ENCODE measurements around the gene PAN3.

PAN3 gene

DNA sequence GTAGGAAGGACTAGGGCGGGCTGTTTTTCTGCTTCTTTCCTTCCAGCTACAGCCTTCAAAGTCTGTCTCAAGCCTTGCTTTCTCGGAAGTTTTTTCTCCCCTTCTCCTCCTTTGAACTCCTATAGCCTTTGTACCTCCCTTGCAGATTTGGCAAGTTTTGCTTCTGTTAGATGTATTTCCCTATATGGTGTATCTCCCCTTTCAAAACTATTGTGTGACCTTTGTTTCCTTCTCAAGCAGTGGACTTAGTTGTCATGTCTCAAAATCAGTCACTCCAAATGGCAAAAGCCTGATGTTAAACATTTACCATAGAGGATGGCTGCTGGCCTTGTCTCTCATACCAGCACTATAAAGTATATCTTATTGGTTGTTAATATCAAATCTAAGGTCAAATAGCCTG lies 203.9 kb downstream of the PAN3 start (continued):
- TF ChIP-seq, protein P1, sequence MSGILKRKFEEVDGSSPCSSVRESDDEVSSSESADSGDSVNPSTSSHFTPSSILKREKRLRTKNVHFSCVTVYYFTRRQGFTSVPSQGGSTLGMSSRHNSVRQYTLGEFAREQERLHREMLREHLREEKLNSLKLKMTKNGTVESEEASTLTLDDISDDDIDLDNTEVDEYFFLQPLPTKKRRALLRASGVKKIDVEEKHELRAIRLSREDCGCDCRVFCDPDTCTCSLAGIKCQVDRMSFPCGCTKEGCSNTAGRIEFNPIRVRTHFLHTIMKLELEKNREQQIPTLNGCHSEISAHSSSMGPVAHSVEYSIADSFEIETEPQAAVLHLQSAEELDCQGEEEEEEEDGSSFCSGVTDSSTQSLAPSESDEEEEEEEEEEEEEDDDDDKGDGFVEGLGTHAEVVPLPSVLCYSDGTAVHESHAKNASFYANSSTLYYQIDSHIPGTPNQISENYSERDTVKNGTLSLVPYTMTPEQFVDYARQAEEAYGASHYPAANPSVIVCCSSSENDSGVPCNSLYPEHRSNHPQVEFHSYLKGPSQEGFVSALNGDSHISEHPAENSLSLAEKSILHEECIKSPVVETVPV (CRISPR knock-in tag; IDR thresholded peaks at IDR 0.05) = no peak
- TF ChIP-seq, protein P2, sequence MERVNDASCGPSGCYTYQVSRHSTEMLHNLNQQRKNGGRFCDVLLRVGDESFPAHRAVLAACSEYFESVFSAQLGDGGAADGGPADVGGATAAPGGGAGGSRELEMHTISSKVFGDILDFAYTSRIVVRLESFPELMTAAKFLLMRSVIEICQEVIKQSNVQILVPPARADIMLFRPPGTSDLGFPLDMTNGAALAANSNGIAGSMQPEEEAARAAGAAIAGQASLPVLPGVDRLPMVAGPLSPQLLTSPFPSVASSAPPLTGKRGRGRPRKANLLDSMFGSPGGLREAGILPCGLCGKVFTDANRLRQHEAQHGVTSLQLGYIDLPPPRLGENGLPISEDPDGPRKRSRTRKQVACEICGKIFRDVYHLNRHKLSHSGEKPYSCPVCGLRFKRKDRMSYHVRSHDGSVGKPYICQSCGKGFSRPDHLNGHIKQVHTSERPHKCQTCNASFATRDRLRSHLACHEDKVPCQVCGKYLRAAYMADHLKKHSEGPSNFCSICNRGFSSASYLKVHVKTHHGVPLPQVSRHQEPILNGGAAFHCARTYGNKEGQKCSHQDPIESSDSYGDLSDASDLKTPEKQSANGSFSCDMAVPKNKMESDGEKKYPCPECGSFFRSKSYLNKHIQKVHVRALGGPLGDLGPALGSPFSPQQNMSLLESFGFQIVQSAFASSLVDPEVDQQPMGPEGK (CRISPR knock-in tag; IDR thresholded peaks at IDR 0.05; ENCODE audit: borderline replicate concordance) = no peak
- no peak for TF ChIP-seq RARB (CRISPR knock-in tag; IDR thresholded peaks at IDR 0.05)

DNA sequence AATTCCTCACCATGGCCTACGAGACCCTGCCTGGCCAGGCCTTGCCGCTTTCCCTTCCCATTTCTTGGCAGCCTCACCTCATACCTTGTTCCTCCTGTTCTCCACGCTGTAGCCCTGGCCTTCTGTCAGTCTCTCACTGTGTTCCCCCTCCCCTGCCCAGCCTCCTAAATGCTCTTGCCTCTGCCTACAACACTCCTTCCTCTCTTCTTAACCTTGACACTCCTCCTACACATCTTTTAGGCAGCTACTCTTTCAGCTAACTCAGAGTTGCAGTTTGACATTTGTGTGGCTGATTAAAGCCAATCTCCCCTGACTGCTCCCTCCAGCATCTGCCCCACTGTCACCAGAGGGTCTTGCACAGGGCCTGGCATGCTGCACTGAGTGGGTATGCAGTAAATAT lies 205.8 kb downstream of the PAN3 start:
- no peak for ATAC-seq
- TF ChIP-seq, protein P2 (CRISPR knock-in tag; IDR thresholded peaks at IDR 0.05; ENCODE audit: borderline replicate concordance) = no peak
- TF ChIP-seq BACH2 (CRISPR knock-in tag; IDR thresholded peaks at IDR 0.05; ENCODE audit: borderline replicate concordance) (no peak), ISL1 (CRISPR knock-in tag; IDR thresholded peaks at IDR 0.05) (no peak), TCF4 (CRISPR knock-in tag; IDR thresholded peaks at IDR 0.05; ENCODE audit: borderline replicate concordance) (no peak), OSR1 (CRISPR knock-in tag; IDR thresholded peaks at IDR 0.05) (no peak), GLIS3 (CRISPR knock-in tag; IDR thresholded peaks at IDR 0.05) (no peak), ZFP3 (CRISPR knock-in tag; IDR thresholded peaks at IDR 0.05) (no peak), ZC3H10 (CRISPR knock-in tag; IDR thresholded peaks at IDR 0.05) (no peak), ZFP30 (CRISPR knock-in tag; IDR thresholded peaks at IDR 0.05) (no peak), ESRRG (CRISPR knock-in tag; IDR thresholded peaks at IDR 0.05) (no peak), PPARA (CRISPR knock-in tag; IDR thresholded peaks at IDR 0.05; ENCODE audit: borderline replicate concordance) (no peak), ARNTL (CRISPR knock-in tag; IDR thresholded peaks at IDR 0.05; ENCODE audit: borderline replicate concordance, low read depth) (no peak), TOX (CRISPR knock-in tag; IDR thresholded peaks at IDR 0.05; ENCODE audit: borderline replicate concordance) (no peak)
- TF ChIP-seq, protein P3, sequence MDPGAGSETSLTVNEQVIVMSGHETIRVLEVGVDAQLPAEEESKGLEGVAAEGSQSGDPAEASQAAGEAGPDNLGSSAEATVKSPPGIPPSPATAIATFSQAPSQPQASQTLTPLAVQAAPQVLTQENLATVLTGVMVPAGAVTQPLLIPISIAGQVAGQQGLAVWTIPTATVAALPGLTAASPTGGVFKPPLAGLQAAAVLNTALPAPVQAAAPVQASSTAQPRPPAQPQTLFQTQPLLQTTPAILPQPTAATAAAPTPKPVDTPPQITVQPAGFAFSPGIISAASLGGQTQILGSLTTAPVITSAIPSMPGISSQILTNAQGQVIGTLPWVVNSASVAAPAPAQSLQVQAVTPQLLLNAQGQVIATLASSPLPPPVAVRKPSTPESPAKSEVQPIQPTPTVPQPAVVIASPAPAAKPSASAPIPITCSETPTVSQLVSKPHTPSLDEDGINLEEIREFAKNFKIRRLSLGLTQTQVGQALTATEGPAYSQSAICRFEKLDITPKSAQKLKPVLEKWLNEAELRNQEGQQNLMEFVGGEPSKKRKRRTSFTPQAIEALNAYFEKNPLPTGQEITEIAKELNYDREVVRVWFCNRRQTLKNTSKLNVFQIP (CRISPR knock-in tag; IDR thresholded peaks at IDR 0.05; ENCODE audit: borderline replicate concordance, low read depth) = no peak
- TF ChIP-seq, protein P4, sequence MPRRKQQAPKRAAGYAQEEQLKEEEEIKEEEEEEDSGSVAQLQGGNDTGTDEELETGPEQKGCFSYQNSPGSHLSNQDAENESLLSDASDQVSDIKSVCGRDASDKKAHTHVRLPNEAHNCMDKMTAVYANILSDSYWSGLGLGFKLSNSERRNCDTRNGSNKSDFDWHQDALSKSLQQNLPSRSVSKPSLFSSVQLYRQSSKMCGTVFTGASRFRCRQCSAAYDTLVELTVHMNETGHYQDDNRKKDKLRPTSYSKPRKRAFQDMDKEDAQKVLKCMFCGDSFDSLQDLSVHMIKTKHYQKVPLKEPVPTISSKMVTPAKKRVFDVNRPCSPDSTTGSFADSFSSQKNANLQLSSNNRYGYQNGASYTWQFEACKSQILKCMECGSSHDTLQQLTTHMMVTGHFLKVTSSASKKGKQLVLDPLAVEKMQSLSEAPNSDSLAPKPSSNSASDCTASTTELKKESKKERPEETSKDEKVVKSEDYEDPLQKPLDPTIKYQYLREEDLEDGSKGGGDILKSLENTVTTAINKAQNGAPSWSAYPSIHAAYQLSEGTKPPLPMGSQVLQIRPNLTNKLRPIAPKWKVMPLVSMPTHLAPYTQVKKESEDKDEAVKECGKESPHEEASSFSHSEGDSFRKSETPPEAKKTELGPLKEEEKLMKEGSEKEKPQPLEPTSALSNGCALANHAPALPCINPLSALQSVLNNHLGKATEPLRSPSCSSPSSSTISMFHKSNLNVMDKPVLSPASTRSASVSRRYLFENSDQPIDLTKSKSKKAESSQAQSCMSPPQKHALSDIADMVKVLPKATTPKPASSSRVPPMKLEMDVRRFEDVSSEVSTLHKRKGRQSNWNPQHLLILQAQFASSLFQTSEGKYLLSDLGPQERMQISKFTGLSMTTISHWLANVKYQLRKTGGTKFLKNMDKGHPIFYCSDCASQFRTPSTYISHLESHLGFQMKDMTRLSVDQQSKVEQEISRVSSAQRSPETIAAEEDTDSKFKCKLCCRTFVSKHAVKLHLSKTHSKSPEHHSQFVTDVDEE (CRISPR knock-in tag; IDR thresholded peaks at IDR 0.05) = no peak
- TF ChIP-seq, protein P1 (CRISPR knock-in tag; IDR thresholded peaks at IDR 0.05) = no peak
- TF ChIP-seq, protein P5, sequence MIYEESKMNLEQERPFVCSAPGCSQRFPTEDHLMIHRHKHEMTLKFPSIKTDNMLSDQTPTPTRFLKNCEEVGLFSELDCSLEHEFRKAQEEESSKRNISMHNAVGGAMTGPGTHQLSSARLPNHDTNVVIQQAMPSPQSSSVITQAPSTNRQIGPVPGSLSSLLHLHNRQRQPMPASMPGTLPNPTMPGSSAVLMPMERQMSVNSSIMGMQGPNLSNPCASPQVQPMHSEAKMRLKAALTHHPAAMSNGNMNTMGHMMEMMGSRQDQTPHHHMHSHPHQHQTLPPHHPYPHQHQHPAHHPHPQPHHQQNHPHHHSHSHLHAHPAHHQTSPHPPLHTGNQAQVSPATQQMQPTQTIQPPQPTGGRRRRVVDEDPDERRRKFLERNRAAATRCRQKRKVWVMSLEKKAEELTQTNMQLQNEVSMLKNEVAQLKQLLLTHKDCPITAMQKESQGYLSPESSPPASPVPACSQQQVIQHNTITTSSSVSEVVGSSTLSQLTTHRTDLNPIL (CRISPR knock-in tag; IDR thresholded peaks at IDR 0.05; ENCODE audit: low read depth) = no peak

Measured in SK-N-SH treated with all-trans-retinoic acid at 6 μM for 48 hours (cell line).